ENCODE results near the gene FOXD4. TPM values are rescaled to one million over a fixed set of nuclear protein-coding genes. Genes with fewer than 3 reads are reported as not detected.
"Not testable (repeated sequence)": the region's sequence is repeated elsewhere in the genome, so short reads cannot be mapped to it uniquely, and the experiment has no call there.

FOXD4 gene
- total RNA-seq (2021): not detected in 2 replicates
- percentile 39 among the genes with signal in this experiment for Bru-seq, nascent RNA
- percentile 22 among the genes with signal in this experiment for BruChase-seq, experiment 1, labeled RNA remaining after a 2-hour chase
- percentile 45 among the genes with signal in this experiment for BruChase-seq, experiment 2, labeled RNA remaining after a 6-hour chase
- long read RNA-seq: 0 reads

DNA sequence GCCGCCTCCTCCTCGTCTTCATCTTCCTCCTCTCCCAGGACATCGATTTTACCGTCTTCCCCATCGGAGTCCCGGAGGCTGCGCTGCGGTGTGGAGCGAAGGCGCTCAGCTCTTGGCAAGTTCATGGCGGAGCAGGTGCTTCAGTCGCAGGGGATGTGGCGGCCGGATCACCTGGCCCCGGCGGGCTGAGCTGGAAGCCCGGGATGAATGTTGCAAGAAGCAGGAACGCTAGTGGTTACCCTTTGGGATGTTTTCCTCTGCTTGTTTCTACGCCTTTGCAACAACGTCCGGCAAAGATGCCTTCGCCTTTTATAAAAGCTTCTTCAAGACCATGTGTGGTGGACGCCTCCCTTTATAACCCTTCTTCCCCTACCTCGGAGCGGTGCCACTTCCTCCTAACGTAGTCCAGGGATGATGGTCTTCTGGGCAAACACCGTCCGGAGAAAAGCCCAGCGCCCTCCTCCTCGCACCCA is at the start of gene FOXD4:
TSS of gene FOXD4 (minus strand) at position 423 of the 473 bp plus-strand sequence. CDS start at position 125, 298 bp downstream.
- H3F3A ChIP-seq (ENCODE audit: insufficient read depth, low read depth); DNase-seq; H3K4me3 ChIP-seq; H4K20me1 ChIP-seq (ENCODE audit: insufficient read depth); H3K4me1 ChIP-seq (replicated peaks; ENCODE audit: insufficient read depth); H3K27me3 ChIP-seq (ENCODE audit: insufficient read depth, low read depth); H3K9me3 ChIP-seq (ENCODE audit: insufficient read depth, low read depth); H3K79me2 ChIP-seq (ENCODE audit: low read depth); H3K36me3 ChIP-seq (ENCODE audit: low read depth); BruUV-seq (replicated peaks); H2AFZ ChIP-seq; CTCF ChIA-PET; POLR2A ChIA-PET (ENCODE audit: unreplicated experiment); H3K9me2 ChIP-seq (ENCODE audit: insufficient read depth); H3K27ac ChIP-seq; H3K4me2 ChIP-seq; intact Hi-C loops (cut with micrococcal nuclease; ENCODE audit: unreplicated experiment): not testable (repeated sequence)

DNA sequence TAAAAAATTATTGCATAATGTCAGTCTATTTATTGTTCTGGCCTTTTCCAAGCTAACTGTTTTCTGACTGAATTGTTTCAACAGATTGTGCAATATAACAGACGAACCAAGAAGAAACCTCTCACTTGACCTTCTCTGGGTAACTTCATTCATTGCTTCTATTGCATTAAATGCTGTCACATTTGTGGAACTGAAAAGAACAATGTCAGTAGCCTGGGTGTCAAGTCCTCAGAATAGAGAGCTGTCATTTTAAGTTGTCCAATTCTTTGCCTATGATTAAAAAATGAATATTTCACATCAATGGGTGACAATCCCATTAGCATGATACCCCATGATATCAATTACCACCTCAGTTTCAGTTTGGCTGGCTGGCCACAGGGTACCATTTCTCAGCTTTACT is 41.7 kb upstream of the FOXD4 start:
- not testable (repeated sequence) for BruUV-seq (replicated peaks)

DNA sequence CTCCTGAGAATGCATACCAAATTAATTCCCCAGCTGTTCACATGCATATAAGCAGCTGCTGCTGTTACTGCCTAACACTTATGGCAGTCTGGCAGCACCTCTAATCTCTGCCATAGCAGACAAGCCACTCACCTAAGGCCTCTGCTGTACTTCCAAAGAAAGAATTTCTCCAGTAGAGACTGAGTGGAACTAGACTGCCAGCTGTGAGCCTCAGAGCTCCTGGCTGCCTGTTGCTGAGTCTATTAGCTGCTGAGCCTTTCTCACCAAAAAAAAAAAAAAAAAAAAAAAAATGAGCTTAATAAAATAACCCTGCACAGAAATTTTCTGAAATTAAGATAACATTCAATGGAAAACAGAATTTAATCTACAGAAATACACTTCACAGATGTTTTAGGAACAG is 33.0 kb upstream of the FOXD4 start:
- CTCF ChIA-PET; intact Hi-C loops (cut with micrococcal nuclease; ENCODE audit: unreplicated experiment): not testable (repeated sequence)

More for the DNA sequence above, 41.7 kb upstream of the FOXD4 start:
- H3F3A ChIP-seq (ENCODE audit: insufficient read depth, low read depth); H3K4me3 ChIP-seq; H3K27me3 ChIP-seq (ENCODE audit: insufficient read depth, low read depth); H3K36me3 ChIP-seq (ENCODE audit: low read depth); H3K4me2 ChIP-seq; H3K27ac ChIP-seq; H3K79me2 ChIP-seq (ENCODE audit: low read depth); H3K9me3 ChIP-seq (ENCODE audit: insufficient read depth, low read depth); POLR2A ChIA-PET (ENCODE audit: unreplicated experiment); H3K4me1 ChIP-seq (replicated peaks; ENCODE audit: insufficient read depth); H2AFZ ChIP-seq; H4K20me1 ChIP-seq (ENCODE audit: insufficient read depth); CTCF ChIA-PET; intact Hi-C loops (cut with micrococcal nuclease; ENCODE audit: unreplicated experiment); DNase-seq; H3K9me2 ChIP-seq (ENCODE audit: insufficient read depth): not testable (repeated sequence)

GRCh38 chr9:139880-140279 is 21.7 kb upstream of the FOXD4 start:
- H3K9me2 ChIP-seq (ENCODE audit: insufficient read depth); H3K9me3 ChIP-seq (ENCODE audit: insufficient read depth, low read depth); H3K4me2 ChIP-seq; POLR2A ChIA-PET (ENCODE audit: unreplicated experiment); H3K27me3 ChIP-seq (ENCODE audit: insufficient read depth, low read depth); DNase-seq; BruUV-seq (replicated peaks); H3K4me3 ChIP-seq; intact Hi-C loops (cut with micrococcal nuclease; ENCODE audit: unreplicated experiment); H3K79me2 ChIP-seq (ENCODE audit: low read depth); H3F3A ChIP-seq (ENCODE audit: insufficient read depth, low read depth); H4K20me1 ChIP-seq (ENCODE audit: insufficient read depth); H3K36me3 ChIP-seq (ENCODE audit: low read depth); CTCF ChIA-PET; H2AFZ ChIP-seq; H3K27ac ChIP-seq; H3K4me1 ChIP-seq (replicated peaks; ENCODE audit: insufficient read depth): not testable (repeated sequence)

More for the DNA sequence above, 33.0 kb upstream of the FOXD4 start:
- H3K4me2 ChIP-seq; H3K27ac ChIP-seq; H3K9me2 ChIP-seq (ENCODE audit: insufficient read depth); H3K9me3 ChIP-seq (ENCODE audit: insufficient read depth, low read depth); H3K4me1 ChIP-seq (replicated peaks; ENCODE audit: insufficient read depth); POLR2A ChIA-PET (ENCODE audit: unreplicated experiment); H3K4me3 ChIP-seq; DNase-seq; H3K27me3 ChIP-seq (ENCODE audit: insufficient read depth, low read depth); H3K79me2 ChIP-seq (ENCODE audit: low read depth); H2AFZ ChIP-seq; H4K20me1 ChIP-seq (ENCODE audit: insufficient read depth); BruUV-seq (replicated peaks); H3K36me3 ChIP-seq (ENCODE audit: low read depth); H3F3A ChIP-seq (ENCODE audit: insufficient read depth, low read depth): not testable (repeated sequence)

GRCh38 chr9:117144-117994 is 848 bp downstream of the FOXD4 start:
- H3K36me3 ChIP-seq (ENCODE audit: low read depth); BruUV-seq (replicated peaks); H3K9me3 ChIP-seq (ENCODE audit: insufficient read depth, low read depth); H2AFZ ChIP-seq; H3K79me2 ChIP-seq (ENCODE audit: low read depth); intact Hi-C loops (cut with micrococcal nuclease; ENCODE audit: unreplicated experiment); H3K4me1 ChIP-seq (replicated peaks; ENCODE audit: insufficient read depth); H3K27ac ChIP-seq; POLR2A ChIA-PET (ENCODE audit: unreplicated experiment); DNase-seq; H3F3A ChIP-seq (ENCODE audit: insufficient read depth, low read depth); H3K4me3 ChIP-seq; H4K20me1 ChIP-seq (ENCODE audit: insufficient read depth); H3K4me2 ChIP-seq; H3K27me3 ChIP-seq (ENCODE audit: insufficient read depth, low read depth); H3K9me2 ChIP-seq (ENCODE audit: insufficient read depth); CTCF ChIA-PET: not testable (repeated sequence)

DNA sequence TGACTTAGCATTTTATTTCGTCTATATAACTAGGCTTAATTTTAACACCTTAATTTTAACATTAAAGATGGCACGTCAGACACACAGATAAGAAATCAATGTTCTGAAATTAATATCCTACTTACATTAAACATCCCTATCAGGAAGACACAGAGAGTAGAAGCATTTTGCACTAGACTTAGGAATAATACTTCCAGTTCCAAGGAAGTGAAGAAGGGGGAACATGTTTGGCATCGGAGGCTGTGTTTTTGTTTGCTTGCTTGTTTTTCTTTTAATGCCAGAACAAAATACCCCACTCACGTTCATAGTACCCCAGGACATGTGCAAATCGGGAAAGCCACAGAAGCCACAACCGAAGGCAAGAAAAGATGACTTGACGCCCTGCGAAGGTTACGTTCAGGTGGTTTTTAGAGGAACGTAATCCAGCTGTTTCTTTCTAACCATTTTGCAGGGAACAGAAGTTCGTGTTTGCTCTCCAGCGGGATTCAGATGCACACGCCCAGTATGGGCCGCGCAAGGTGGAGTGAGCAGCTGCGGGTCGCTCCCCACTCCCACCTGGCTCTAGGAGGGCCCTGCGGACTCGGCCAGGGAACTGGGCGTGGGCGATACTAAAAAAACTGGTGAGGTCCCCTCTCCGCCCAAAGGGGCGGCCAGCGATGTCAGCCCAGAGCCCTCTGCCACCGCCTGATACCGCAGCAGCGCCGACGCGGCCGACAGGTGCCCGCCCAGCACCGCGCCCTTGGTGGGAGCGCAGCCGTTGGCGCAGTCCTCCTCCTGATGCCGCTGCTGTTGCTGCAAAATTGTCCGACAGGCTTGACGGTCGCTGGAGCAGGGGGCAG is 1.8 kb downstream of the FOXD4 start:
- BruUV-seq (replicated peaks); H3K27me3 ChIP-seq (ENCODE audit: insufficient read depth, low read depth); POLR2A ChIA-PET (ENCODE audit: unreplicated experiment): not testable (repeated sequence)

GRCh38 chr9:115118-115451 is 3.1 kb downstream of the FOXD4 start:
- H3K27me3 ChIP-seq (ENCODE audit: insufficient read depth, low read depth); H3K9me2 ChIP-seq (ENCODE audit: insufficient read depth); H4K20me1 ChIP-seq (ENCODE audit: insufficient read depth); H3K4me2 ChIP-seq; BruUV-seq (replicated peaks); DNase-seq; H2AFZ ChIP-seq; POLR2A ChIA-PET (ENCODE audit: unreplicated experiment); H3K36me3 ChIP-seq (ENCODE audit: low read depth); H3F3A ChIP-seq (ENCODE audit: insufficient read depth, low read depth); H3K79me2 ChIP-seq (ENCODE audit: low read depth); H3K4me3 ChIP-seq; H3K9me3 ChIP-seq (ENCODE audit: insufficient read depth, low read depth); H3K4me1 ChIP-seq (replicated peaks; ENCODE audit: insufficient read depth); CTCF ChIA-PET; intact Hi-C loops (cut with micrococcal nuclease; ENCODE audit: unreplicated experiment); H3K27ac ChIP-seq: not testable (repeated sequence)

More for the DNA sequence above, 1.8 kb downstream of the FOXD4 start:
- H3K4me2 ChIP-seq; H3K4me3 ChIP-seq; H3K4me1 ChIP-seq (replicated peaks; ENCODE audit: insufficient read depth); H3K27ac ChIP-seq; intact Hi-C loops (cut with micrococcal nuclease; ENCODE audit: unreplicated experiment); H3K9me2 ChIP-seq (ENCODE audit: insufficient read depth); CTCF ChIA-PET; H3F3A ChIP-seq (ENCODE audit: insufficient read depth, low read depth); H3K79me2 ChIP-seq (ENCODE audit: low read depth); DNase-seq; H3K9me3 ChIP-seq (ENCODE audit: insufficient read depth, low read depth); H2AFZ ChIP-seq; H4K20me1 ChIP-seq (ENCODE audit: insufficient read depth); H3K36me3 ChIP-seq (ENCODE audit: low read depth): not testable (repeated sequence)
